HCT116 (cell line): ENCODE data around the gene TRIM66. TPM values are rescaled to one million over a fixed set of nuclear protein-coding genes. Genes with fewer than 3 reads are reported as not detected.

ENCODE experiments used
- ATAC-seq: fragments of 200-7000 bp; cut with Tn5 transposase; 2 replicates; pipeline ENCODE4 v1.9.1; 2020; ENCODE audit warnings: mild to moderate bottlenecking, moderate library complexity
- BruUV-seq: library from RNA; stranded (reverse); fragments of 400-500 nt; replicated peaks from 2 replicates; lab custom pipeline; 2021; lab: Mats Ljungman, UMichigan
- CTCF ChIA-PET: fragments of 300-600 bp; sonication (Branson Sonifier 250); formaldehyde crosslinking; loops from one replicate; lab custom pipeline; 2021; ENCODE audit warnings: antibody characterized with exemption; lab: Charles Lee
- POLR2A ChIA-PET: fragments of 300-600, 350-600 bp; sonication (Branson Sonifier 250); formaldehyde crosslinking; loops from one replicate; lab custom pipeline; 2021; ENCODE audit warnings: antibody characterized with exemption; lab: Charles Lee
- RAD21 ChIA-PET, 2 experiments: fragments of 300-600 bp; sonication (Branson Sonifier 250); formaldehyde crosslinking; loops; one replicate each; lab custom pipeline; 2023; ENCODE audit warnings: low total read pairs in 2 of 2; ENCODE audit not compliant: uncharacterized antibody in 2 of 2, unreplicated experiment in 2 of 2, low non-redundant PET in 1 of 2; lab: Charles Lee
- DNase-seq: peaks from one replicate; pipeline ENCODE4 v3.0.0-alpha.2; 2010; ENCODE audit warnings: low read depth, low spot score
- H2AFZ ChIP-seq: fragments of 200-600 bp; shearing (Covaris generic), sonication (generic); 2 replicates; pipeline ENCODE4 v1.6.1; 2017; ENCODE audit warnings: low read depth, mixed run types, mixed read lengths, antibody characterized with exemption, low read length; ENCODE audit not compliant: poor library complexity, severe bottlenecking
- H3K27ac ChIP-seq: 2 replicates; pipeline ENCODE4 v1.5.1; 2012; ENCODE audit warnings: low read depth, low read length
- H3K27me3 ChIP-seq: fragments of 200-600 bp; sonication (generic); 2 replicates; pipeline ENCODE4 v1.6.1; 2016; ENCODE audit warnings: mixed run types, low read length, mixed read lengths; ENCODE audit not compliant: insufficient read depth
- H3K36me3 ChIP-seq, 2 experiments: fragments of 200-500 bp in 1 of 2; fragments of 200-600 bp in 1 of 2; sonication (Bioruptor generic) in 1 of 2; sonication (generic) in 1 of 2; 2 replicates each; pipeline versions ENCODE4 v1.5.1 to v1.6.1; 2014 to 2016; ENCODE audit warnings: low read length in 2 of 2, inconsistent platforms in 1 of 2, mixed read lengths in 1 of 2, mixed run types in 1 of 2; ENCODE audit not compliant: insufficient read depth in 2 of 2, control insufficient read depth in 1 of 2
- H3K4me1 ChIP-seq, 2 experiments: fragments of 200-600 bp in 1 of 2; sonication (generic) in 1 of 2; 2 replicates each; pipeline versions ENCODE4 v1.5.1 to v1.6.1; 2012 to 2017; ENCODE audit warnings: low read length in 2 of 2, inconsistent platforms in 1 of 2, mild to moderate bottlenecking in 1 of 2, mixed read lengths in 1 of 2, mixed run types in 1 of 2, moderate library complexity in 1 of 2; ENCODE audit not compliant: insufficient read depth in 2 of 2, control insufficient read depth in 1 of 2
- H3K4me2 ChIP-seq: fragments of 200-600 bp; sonication (generic); 2 replicates; pipeline ENCODE4 v1.6.1; 2017; ENCODE audit warnings: mixed run types, low read length, mixed read lengths
- H3K4me3 ChIP-seq, 2 experiments: fragments of 200-600 bp in 1 of 2; sonication (generic) in 1 of 2; replicated peaks in 1 of 2; 2 replicates each; pipeline ENCODE4 v1.5.1; 2011 to 2016; ENCODE audit warnings: low read length in 2 of 2, control low read depth in 1 of 2, low read depth in 1 of 2, mild to moderate bottlenecking in 1 of 2, mixed read lengths in 1 of 2, mixed run types in 1 of 2
- H3K79me2 ChIP-seq: fragments of 200-600 bp; sonication (generic); 2 replicates; pipeline ENCODE4 v1.6.1; 2017; ENCODE audit warnings: mild to moderate bottlenecking, mixed run types, low read length, moderate library complexity, mixed read lengths; ENCODE audit not compliant: insufficient read depth
- H3K9ac ChIP-seq: fragments of 200-600 bp; sonication (generic); 2 replicates; pipeline ENCODE4 v1.6.1; 2016; ENCODE audit warnings: low read length, mixed read lengths
- H3K9me2 ChIP-seq: fragments of 200-600 bp; sonication (generic), shearing (Covaris generic); 2 replicates; pipeline ENCODE4 v1.6.1; 2017; ENCODE audit warnings: mixed run types, mild to moderate bottlenecking, moderate library complexity; ENCODE audit not compliant: insufficient read depth
- H3K9me3 ChIP-seq, 2 experiments: fragments of 200-500 bp in 1 of 2; fragments of 200-600 bp in 1 of 2; sonication (Bioruptor generic) in 1 of 2; sonication (generic) in 1 of 2; 2 replicates each; pipeline ENCODE4 v1.6.1; 2014 to 2017; ENCODE audit warnings: low read length in 2 of 2, mixed read lengths in 2 of 2, inconsistent platforms in 1 of 2, low read depth in 1 of 2, mild to moderate bottlenecking in 1 of 2, mixed run types in 1 of 2, moderate library complexity in 1 of 2; ENCODE audit not compliant: control insufficient read depth in 1 of 2, insufficient read depth in 1 of 2
- H4K20me1 ChIP-seq: fragments of 200-600 bp; sonication (generic), shearing (Covaris generic); 2 replicates; pipeline ENCODE4 v1.6.1; 2017; ENCODE audit warnings: mixed run types, mild to moderate bottlenecking, moderate library complexity; ENCODE audit not compliant: insufficient read depth
- ATF3 ChIP-seq: IDR thresholded peaks from 2 replicates; pipeline ENCODE4 v1.6.1; 2012
- CBX3 ChIP-seq: IDR thresholded peaks from 2 replicates; pipeline ENCODE4 v1.6.1; 2012; ENCODE audit warnings: low read depth
- CEBPB ChIP-seq: IDR thresholded peaks from 2 replicates; pipeline ENCODE4 v1.6.1; 2012; ENCODE audit warnings: low read depth
- EGR1 ChIP-seq: IDR thresholded peaks from 2 replicates; pipeline ENCODE4 v1.6.1; 2012; ENCODE audit warnings: low read depth
- ELF1 ChIP-seq: IDR thresholded peaks from 2 replicates; pipeline ENCODE4 v1.6.1; 2012; ENCODE audit warnings: low read depth, borderline replicate concordance
- EZH2 ChIP-seq: fragments of 200-600 bp; sonication (generic); IDR thresholded peaks from 2 replicates; pipeline ENCODE4 v1.6.1; 2017; ENCODE audit warnings: antibody characterized with exemption, mixed run types
- EZH2phosphoT487 ChIP-seq: fragments of 200-600 bp; IDR thresholded peaks from 2 replicates; pipeline ENCODE4 v1.6.1; 2018; ENCODE audit warnings: antibody characterized with exemption, borderline replicate concordance
- FOSL1 ChIP-seq: IDR thresholded peaks from 2 replicates; pipeline ENCODE4 v1.6.1; 2012; ENCODE audit warnings: low read depth
- POLR2AphosphoS5 ChIP-seq: IDR thresholded peaks from 2 replicates; pipeline ENCODE4 v1.6.1; 2011; ENCODE audit warnings: mild to moderate bottlenecking, low read depth, low read length, moderate library complexity
- SIN3A ChIP-seq: IDR thresholded peaks from 2 replicates; pipeline ENCODE4 v1.6.1; 2012; ENCODE audit warnings: low read depth
- SP1 ChIP-seq: IDR thresholded peaks from 2 replicates; pipeline ENCODE4 v1.6.1; 2012; ENCODE audit warnings: low read depth
- YY1 ChIP-seq: IDR thresholded peaks from 2 replicates; pipeline ENCODE4 v1.6.1; 2011; ENCODE audit warnings: low read length, low read depth, moderate library complexity, mild to moderate bottlenecking; ENCODE audit not compliant: insufficient replicate concordance; ENCODE audit errors: extremely low read depth
- ZBTB33 ChIP-seq: IDR thresholded peaks from 2 replicates; pipeline ENCODE4 v1.6.1; 2011; ENCODE audit warnings: mild to moderate bottlenecking, low read length, moderate library complexity; ENCODE audit not compliant: insufficient replicate concordance; ENCODE audit errors: extremely low read depth
- ZFX ChIP-seq: fragments of 450-650 bp; IDR thresholded peaks from 2 replicates; pipeline ENCODE4 v1.6.1; 2017
- ZNF274 ChIP-seq: fragments of 200-500 bp; sonication (Bioruptor generic); IDR thresholded peaks from 2 replicates; pipeline ENCODE4 v1.6.1; 2014; ENCODE audit warnings: mild to moderate bottlenecking, low read depth, low read length, inconsistent platforms
- intact Hi-C: fragments of 100-400 bp; cut with micrococcal nuclease; formaldehyde crosslinking; loops from 2 replicates; pipeline ENCODE4 v1.10.0; 2022
- total RNA-seq: library from RNA; stranded (reverse); gene quantifications from one replicate; pipeline ENCODE4 v1.2.1, GENCODE V29; 2021; ENCODE audit not compliant: unreplicated experiment
- TF ChIP-seq, protein P1 (sequence below): IDR thresholded peaks from 2 replicates; pipeline ENCODE4 v1.6.1; 2012

Gene TRIM66
- total RNA-seq, 1 experiment from 2014 or later, result 24.8 TPM

- intact Hi-C loops, result no loop called here
- CTCF ChIA-PET, result no interaction called here
- no peaks in the 10 kb centered on the region for H4K20me1 ChIP-seq
Measured at GRCh38 chr11:8598506-8598905, 84.0 kb downstream of the TRIM66 start.

GRCh38 chr11:8597182-8597581, 85.3 kb downstream of the TRIM66 start:
- H3K9me2 ChIP-seq, result no peaks in the 10 kb centered on the region
- no TSS peak for BruUV-seq
- no peaks in the 10 kb centered on the region for H3K9me3 ChIP-seq
- no peak overlapping the region for H3K9ac ChIP-seq
- DNase-seq (no peak), ATAC-seq (no peak)
- intact Hi-C loops, result no loop called here
- H3K4me3 ChIP-seq, result no peak overlapping the region
- no peaks in the 10 kb centered on the region for H3K27me3 ChIP-seq
- H3K4me2 ChIP-seq, result no peak overlapping the region
- H3K27ac ChIP-seq, result no peak overlapping the region
- no peaks in the 10 kb centered on the region for H3K79me2 ChIP-seq
- no peaks in the 10 kb centered on the region for H3K36me3 ChIP-seq
- ChIA-PET CTCF (interaction anchor here (1.1 kb wide), 1 partner anchor 938 kb away, joined by 3 read pairs; no protein-coding TSS in a partner anchor), POLR2A (no interaction called here), RAD21 (no interaction called here)
- peaks cover 6 to 19% of the 10 kb centered on the region in 2 experiments; a peak in 3 of 4 replicates for H3K4me1 ChIP-seq
- H2AFZ ChIP-seq, result no peak overlapping the region
- H4K20me1 ChIP-seq, result no peaks in the 10 kb centered on the region
- TF ChIP-seq SIN3A (no peak), ZFX (no peak), EZH2phosphoT487 (no peak), FOSL1 (no peak), CEBPB (no peak), ZBTB33 (no peak), ZNF274 (no peak), EGR1 (no peak), POLR2AphosphoS5 (no peak), ATF3 (no peak)
- TF ChIP-seq, protein P1, sequence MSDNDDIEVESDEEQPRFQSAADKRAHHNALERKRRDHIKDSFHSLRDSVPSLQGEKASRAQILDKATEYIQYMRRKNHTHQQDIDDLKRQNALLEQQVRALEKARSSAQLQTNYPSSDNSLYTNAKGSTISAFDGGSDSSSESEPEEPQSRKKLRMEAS, result no peak

More at GRCh38 chr11:8598506-8598905, 84.0 kb downstream of the TRIM66 start:
- DNase-seq (no peak), ATAC-seq (no peak)
- POLR2A ChIA-PET, result no interaction called here
- Histone ChIP-seq H3K9me2 (no peaks in the 10 kb centered on the region), H3K4me3 (no peak overlapping the region), H3K4me2 (no peak overlapping the region), H3K27ac (no peak overlapping the region), H3K9me3 (no peaks in the 10 kb centered on the region), H3K79me2 (no peaks in the 10 kb centered on the region), H2AFZ (no peak overlapping the region), H3K9ac (no peak overlapping the region), H3K27me3 (no peaks in the 10 kb centered on the region), H3K4me1 (peaks cover 6 to 14% of the 10 kb centered on the region in 2 experiments; a peak in 3 of 4 replicates), H3K36me3 (no peaks in the 10 kb centered on the region)
- TF ChIP-seq POLR2AphosphoS5 (no peak), ELF1 (no peak), EZH2phosphoT487 (no peak), FOSL1 (no peak), ATF3 (no peak), CEBPB (no peak), CBX3 (no peak), SP1 (no peak), EZH2 (no peak), YY1 (no peak)
- no TSS peak for BruUV-seq
- RAD21 ChIA-PET, result no interaction called here
